ENCODE results near the gene EDN1. TPM values are rescaled to one million over a fixed set of nuclear protein-coding genes. Genes with fewer than 3 reads are reported as not detected.

The EDN1 gene
- total and polyA plus RNA-seq, 2 of the 13 experiments (the other 11 are each of a cell fraction or from before 2014, with no cell fraction given) = 0.15 to 1.2 TPM

GRCh38 chr6:12246900-12247299, 43.3 kb upstream of the EDN1 start:
- H3K27me3 ChIP-seq (ENCODE audit: control insufficient read depth in 1 of 2, insufficient read depth in 2 of 2, low read length in 2 of 2) = no peaks in the 10 kb centered on the region
- no peaks in the 10 kb centered on the region for H3K4me1 ChIP-seq (ENCODE audit: insufficient read depth, low read length)
- H3K36me3 ChIP-seq (replicated peaks in 1 of 2; ENCODE audit: control insufficient read depth in 1 of 2, insufficient read depth in 2 of 2, low read length in 2 of 2) = no peaks in the 10 kb centered on the region
- no peak overlapping the region for H2AFZ ChIP-seq (ENCODE audit: low read length)
- CTCF ChIA-PET (ENCODE audit: low intra/inter-chr PET ratio, low total read pairs) = no interaction called here
- no peaks in the 10 kb centered on the region for H3K79me2 ChIP-seq (ENCODE audit: insufficient read depth, low read length)
- intact Hi-C loops (cut with micrococcal nuclease; ENCODE audit: unreplicated experiment) = no loop called here
- in situ Hi-C loops (cut with HindIII; ENCODE audit: extremely low pct_ligation_motif_present, low pct_unique_long_range_greater_than_20kb) = no loop called here
- TF ChIP-seq FLYWCH1 (CRISPR knock-in tag; IDR thresholded peaks at IDR 0.05) = no peak
- no peak overlapping the region for H3K9ac ChIP-seq (ENCODE audit: insufficient read depth, low read depth, low read length)
- WGBS (ENCODE audit: low lambda C conversion rate) = 87% methylated on average over 2 of the region's 2 CpGs
- BruUV-seq (replicated peaks) = no TSS peak
- DNase-seq (ENCODE audit: low spot score) (no peak), FAIRE-seq (no peak), ATAC-seq (no peak)
- no peak overlapping the region for H3K27ac ChIP-seq (ENCODE audit: extremely low read length, insufficient read depth, low read length)
- POLR2A ChIA-PET = no interaction called here
- H4K20me1 ChIP-seq (ENCODE audit: insufficient read depth, low read length) = no peaks in the 10 kb centered on the region
- H3K4me2 ChIP-seq (ENCODE audit: low read depth, low read length) = no peak overlapping the region
- no peaks in the 10 kb centered on the region for H3K9me3 ChIP-seq (ENCODE audit: low read length)
- no peak overlapping the region for H3K4me3 ChIP-seq (replicated peaks in 1 of 3; ENCODE audit: insufficient read depth in 1 of 3, low read depth in 2 of 3, low read length in 3 of 3)

- DNase-seq (ENCODE audit: low spot score) (no peak), ATAC-seq (no peak), FAIRE-seq (no peak)
- Histone ChIP-seq H3K4me2 (ENCODE audit: low read depth, low read length) (no peak overlapping the region), H3K27me3 (ENCODE audit: control insufficient read depth in 1 of 2, insufficient read depth in 2 of 2, low read length in 2 of 2) (no peaks in the 10 kb centered on the region), H2AFZ (ENCODE audit: low read length) (no peak overlapping the region), H3K4me3 (replicated peaks in 1 of 3; ENCODE audit: insufficient read depth in 1 of 3, low read depth in 2 of 3, low read length in 3 of 3) (no peak overlapping the region), H3K9ac (ENCODE audit: insufficient read depth, low read depth, low read length) (no peak overlapping the region), H3K36me3 (replicated peaks in 1 of 2; ENCODE audit: control insufficient read depth in 1 of 2, insufficient read depth in 2 of 2, low read length in 2 of 2) (no peaks in the 10 kb centered on the region), H4K20me1 (ENCODE audit: insufficient read depth, low read length) (no peaks in the 10 kb centered on the region), H3K4me1 (ENCODE audit: insufficient read depth, low read length) (no peaks in the 10 kb centered on the region), H3K27ac (ENCODE audit: extremely low read length, insufficient read depth, low read length) (no peak overlapping the region), H3K9me3 (ENCODE audit: low read length) (no peaks in the 10 kb centered on the region), H3K79me2 (ENCODE audit: insufficient read depth, low read length) (no peaks in the 10 kb centered on the region)
- ChIA-PET POLR2A (no interaction called here), CTCF (ENCODE audit: low intra/inter-chr PET ratio, low total read pairs) (no interaction called here)
- no TSS peak for BruUV-seq (replicated peaks)
- intact Hi-C loops (cut with micrococcal nuclease; ENCODE audit: unreplicated experiment) = no loop called here
- WGBS (ENCODE audit: low lambda C conversion rate) = 10% methylated on average over 4 of the region's 4 CpGs
- in situ Hi-C loops (cut with HindIII; ENCODE audit: extremely low pct_ligation_motif_present, low pct_unique_long_range_greater_than_20kb) = no loop called here
- TF ChIP-seq ZNF280D (CRISPR knock-in tag; IDR thresholded peaks at IDR 0.05) = no peak
- no peak for TF ChIP-seq ZNF567 (CRISPR knock-in tag; IDR thresholded peaks at IDR 0.05; ENCODE audit: borderline replicate concordance)
- peak; percentile 75 for TF ChIP-seq ATF7 (IDR thresholded peaks at IDR 0.05)
- TF ChIP-seq ATF7 (CRISPR knock-in tag; IDR thresholded peaks at IDR 0.05) = no peak
Observed at GRCh38 chr6:12249541-12250382, 40.4 kb upstream of the EDN1 start.
